Body of pancreas (tissue), 4 donors: ENCODE data around the gene KCNJ6.

Experiments used
- POLR2A ChIP-seq, 3 donors: fragments of 450-650 bp; IDR thresholded peaks; one replicate each; pipeline ENCODE4 v1.6.1; 2016; ENCODE audit warnings: antibody characterized with exemption in 3 of 3, mild to moderate bottlenecking in 2 of 3
- TF ChIP-seq, protein P1 (sequence below), 7 experiments: fragments of 450-650 bp in 4 of 7; fragments of 200-600 bp in 3 of 7; sonication (generic) in 3 of 7; IDR thresholded peaks; one replicate each; pipeline ENCODE4 v1.5.1; 2016 to 2019; ENCODE audit warnings: antibody characterized with exemption in 7 of 7

DNA sequence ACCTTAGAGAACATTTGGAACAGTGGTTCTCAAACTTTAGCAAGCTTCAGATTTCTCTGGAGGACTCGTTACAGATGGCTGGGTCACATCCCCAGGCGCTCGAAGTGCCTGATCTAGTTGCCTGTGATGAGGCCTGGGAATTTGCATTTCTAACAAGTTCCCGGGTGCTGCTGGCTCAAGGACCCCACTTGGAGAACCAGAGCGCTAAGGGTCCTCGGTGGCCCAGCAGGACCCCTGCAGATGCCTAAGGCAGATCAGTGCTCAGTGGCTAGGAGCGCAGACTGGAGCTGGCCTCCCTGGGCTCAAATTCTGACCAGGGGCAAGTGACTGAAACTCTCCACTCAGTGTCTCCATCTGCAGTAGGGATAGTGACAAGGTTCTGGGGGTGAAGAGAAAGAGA, 341.5 kb downstream of the KCNJ6 start:
- TF ChIP-seq, protein P1, sequence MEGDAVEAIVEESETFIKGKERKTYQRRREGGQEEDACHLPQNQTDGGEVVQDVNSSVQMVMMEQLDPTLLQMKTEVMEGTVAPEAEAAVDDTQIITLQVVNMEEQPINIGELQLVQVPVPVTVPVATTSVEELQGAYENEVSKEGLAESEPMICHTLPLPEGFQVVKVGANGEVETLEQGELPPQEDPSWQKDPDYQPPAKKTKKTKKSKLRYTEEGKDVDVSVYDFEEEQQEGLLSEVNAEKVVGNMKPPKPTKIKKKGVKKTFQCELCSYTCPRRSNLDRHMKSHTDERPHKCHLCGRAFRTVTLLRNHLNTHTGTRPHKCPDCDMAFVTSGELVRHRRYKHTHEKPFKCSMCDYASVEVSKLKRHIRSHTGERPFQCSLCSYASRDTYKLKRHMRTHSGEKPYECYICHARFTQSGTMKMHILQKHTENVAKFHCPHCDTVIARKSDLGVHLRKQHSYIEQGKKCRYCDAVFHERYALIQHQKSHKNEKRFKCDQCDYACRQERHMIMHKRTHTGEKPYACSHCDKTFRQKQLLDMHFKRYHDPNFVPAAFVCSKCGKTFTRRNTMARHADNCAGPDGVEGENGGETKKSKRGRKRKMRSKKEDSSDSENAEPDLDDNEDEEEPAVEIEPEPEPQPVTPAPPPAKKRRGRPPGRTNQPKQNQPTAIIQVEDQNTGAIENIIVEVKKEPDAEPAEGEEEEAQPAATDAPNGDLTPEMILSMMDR (IDR thresholded peaks at IDR 0.05): no peak
- no peak for TF ChIP-seq POLR2A (IDR thresholded peaks at IDR 0.05)
